Measurements from ENCODE around the gene SUSD3. TPM values are rescaled to one million over a fixed set of nuclear protein-coding genes. Genes with fewer than 3 reads are reported as not detected.
A peak's percentile ranks its signal among the peaks of the same experiment; 100 is the strongest.

The SUSD3 gene
- not detected in 3 replicates for total RNA-seq
- long read RNA-seq: 0 reads

- Mint-ChIP-seq H3K27ac (ENCODE audit: unreplicated experiment) (no peak within 1 kb of the TSS), H3K27me3 (ENCODE audit: low read depth) (peaks cover 10% of the 10 kb centered on the region), H3K4me1 (ENCODE audit: low read depth) (peaks cover 6% of the 10 kb centered on the region), H3K4me3 (ENCODE audit: unreplicated experiment) (peak within 1 kb of the TSS; percentile 36), H3K36me3 (ENCODE audit: low read depth) (no peaks in the 10 kb centered on the region), H3K9me3 (ENCODE audit: low read depth) (no peaks in the 10 kb centered on the region)
- TF ChIP-seq, protein P1, sequence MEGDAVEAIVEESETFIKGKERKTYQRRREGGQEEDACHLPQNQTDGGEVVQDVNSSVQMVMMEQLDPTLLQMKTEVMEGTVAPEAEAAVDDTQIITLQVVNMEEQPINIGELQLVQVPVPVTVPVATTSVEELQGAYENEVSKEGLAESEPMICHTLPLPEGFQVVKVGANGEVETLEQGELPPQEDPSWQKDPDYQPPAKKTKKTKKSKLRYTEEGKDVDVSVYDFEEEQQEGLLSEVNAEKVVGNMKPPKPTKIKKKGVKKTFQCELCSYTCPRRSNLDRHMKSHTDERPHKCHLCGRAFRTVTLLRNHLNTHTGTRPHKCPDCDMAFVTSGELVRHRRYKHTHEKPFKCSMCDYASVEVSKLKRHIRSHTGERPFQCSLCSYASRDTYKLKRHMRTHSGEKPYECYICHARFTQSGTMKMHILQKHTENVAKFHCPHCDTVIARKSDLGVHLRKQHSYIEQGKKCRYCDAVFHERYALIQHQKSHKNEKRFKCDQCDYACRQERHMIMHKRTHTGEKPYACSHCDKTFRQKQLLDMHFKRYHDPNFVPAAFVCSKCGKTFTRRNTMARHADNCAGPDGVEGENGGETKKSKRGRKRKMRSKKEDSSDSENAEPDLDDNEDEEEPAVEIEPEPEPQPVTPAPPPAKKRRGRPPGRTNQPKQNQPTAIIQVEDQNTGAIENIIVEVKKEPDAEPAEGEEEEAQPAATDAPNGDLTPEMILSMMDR (IDR thresholded peaks at IDR 0.05): no peak
- DNase-seq (ENCODE audit: low spot score): no peak
Measured at GRCh38 chr9:93058355-93059010, at the start of gene SUSD3. Gene SUSD3 (plus strand): TSS chr9:93058701. CDS start chr9:93058743, 42 bp downstream.

- no peaks in the 10 kb centered on the region for H3K9me3 Mint-ChIP-seq (ENCODE audit: low read depth)
- no peak for DNase-seq (ENCODE audit: low spot score)
- H3K27me3 Mint-ChIP-seq (ENCODE audit: low read depth): peaks cover 26% of the 10 kb centered on the region
- no peak overlapping the region for H3K27ac Mint-ChIP-seq (ENCODE audit: unreplicated experiment)
- H3K4me3 Mint-ChIP-seq (ENCODE audit: unreplicated experiment): no peak overlapping the region
- TF ChIP-seq, protein P1 (IDR thresholded peaks at IDR 0.05): no peak
- H3K4me1 Mint-ChIP-seq (ENCODE audit: low read depth): no peaks in the 10 kb centered on the region
- H3K36me3 Mint-ChIP-seq (ENCODE audit: low read depth): no peaks in the 10 kb centered on the region
Measured at GRCh38 chr9:93009337-93010015, 49.0 kb upstream of the SUSD3 start.

GRCh38 chr9:93010056-93010455 is 48.4 kb upstream of the SUSD3 start:
- no peak for DNase-seq (ENCODE audit: low spot score)
- Mint-ChIP-seq H3K36me3 (ENCODE audit: low read depth) (no peaks in the 10 kb centered on the region), H3K27me3 (ENCODE audit: low read depth) (peaks cover 24% of the 10 kb centered on the region), H3K9me3 (ENCODE audit: low read depth) (no peaks in the 10 kb centered on the region), H3K4me1 (ENCODE audit: low read depth) (no peaks in the 10 kb centered on the region), H3K27ac (ENCODE audit: unreplicated experiment) (no peak overlapping the region), H3K4me3 (ENCODE audit: unreplicated experiment) (no peak overlapping the region)
- TF ChIP-seq, protein P1 (IDR thresholded peaks at IDR 0.05): no peak

DNA sequence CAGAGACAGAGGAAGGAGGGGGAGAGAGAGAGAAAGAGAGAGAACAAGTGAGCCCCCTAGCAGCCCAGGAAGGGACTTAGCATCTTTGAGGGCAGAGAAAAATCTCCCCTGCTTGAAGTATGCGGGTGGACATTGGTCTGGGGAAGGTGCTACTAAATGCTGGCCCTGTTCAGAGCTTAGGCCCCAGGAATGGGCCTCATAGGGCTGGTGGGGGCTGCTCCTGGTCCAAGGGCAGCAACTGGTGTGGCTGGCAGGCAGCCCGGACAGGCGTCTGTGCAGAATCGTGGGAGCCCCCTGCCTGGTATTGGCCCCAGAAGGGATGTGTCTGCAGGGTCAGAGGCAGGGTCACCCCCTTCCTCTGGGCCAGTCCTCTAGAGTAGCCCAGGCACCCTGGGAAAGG is 47.8 kb upstream of the SUSD3 start:
- no peak for DNase-seq (ENCODE audit: low spot score)

DNA sequence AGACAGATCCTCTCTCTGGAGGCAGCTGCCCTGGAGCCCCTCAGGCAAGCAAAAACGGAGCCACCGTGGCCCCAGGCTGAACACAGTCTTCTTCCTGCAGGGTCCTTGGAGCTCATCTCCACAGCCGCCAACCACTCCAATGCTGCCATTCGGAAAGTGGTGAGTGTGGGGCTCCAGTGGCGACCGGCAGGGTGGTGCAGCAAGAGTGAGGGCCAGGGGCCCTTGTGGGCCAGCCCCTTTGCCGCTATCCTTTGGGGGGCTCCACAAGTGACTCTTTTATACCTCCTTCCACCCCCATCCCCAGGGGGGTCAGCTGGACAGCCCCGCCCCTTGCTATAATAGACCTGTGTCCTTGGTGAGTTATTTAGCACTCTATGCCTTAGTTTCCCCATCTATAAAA is 47.4 kb upstream of the SUSD3 start:
- H3K27me3 Mint-ChIP-seq (ENCODE audit: low read depth): peaks cover 16% of the 10 kb centered on the region
- H3K4me1 Mint-ChIP-seq (ENCODE audit: low read depth): no peaks in the 10 kb centered on the region
- no peak for DNase-seq (ENCODE audit: low spot score)
- no peak overlapping the region for H3K27ac Mint-ChIP-seq (ENCODE audit: unreplicated experiment)
- no peak overlapping the region for H3K4me3 Mint-ChIP-seq (ENCODE audit: unreplicated experiment)
- no peaks in the 10 kb centered on the region for H3K36me3 Mint-ChIP-seq (ENCODE audit: low read depth)
- H3K9me3 Mint-ChIP-seq (ENCODE audit: low read depth): no peaks in the 10 kb centered on the region
- TF ChIP-seq, protein P1 (IDR thresholded peaks at IDR 0.05): no peak

More for the DNA sequence above, 47.8 kb upstream of the SUSD3 start:
- TF ChIP-seq, protein P1 (IDR thresholded peaks at IDR 0.05): no peak
- Mint-ChIP-seq H3K36me3 (ENCODE audit: low read depth) (no peaks in the 10 kb centered on the region), H3K4me1 (ENCODE audit: low read depth) (no peaks in the 10 kb centered on the region), H3K27ac (ENCODE audit: unreplicated experiment) (no peak overlapping the region), H3K27me3 (ENCODE audit: low read depth) (peaks cover 19% of the 10 kb centered on the region), H3K4me3 (ENCODE audit: unreplicated experiment) (no peak overlapping the region), H3K9me3 (ENCODE audit: low read depth) (no peaks in the 10 kb centered on the region)
